Heart left ventricle (tissue), 16 donors: ENCODE measurements around the gene EVC2. TPM values are rescaled to one million over a fixed set of nuclear protein-coding genes. Genes with fewer than 3 reads are reported as not detected.

ENCODE experiments used
- ATAC-seq, 4 donors: fragments of 200-7000 bp; cut with Tn5 transposase; one replicate each; pipeline ENCODE4 v1.9.1; 2020 to 2022; ENCODE audit warnings: moderate library complexity in 4 of 4, mild to moderate bottlenecking in 3 of 4, moderate number of reproducible peaks in 1 of 4
- DNase-seq, 5 donors: peaks; one replicate each; pipeline ENCODE4 v3.0.0-alpha.2; 2020
- H3K27ac ChIP-seq, 12 donors: fragments of 200-600 bp; sonication (generic) in 4 of 12; one replicate each; pipeline versions ENCODE4 v1.5.0 to v1.8.0; 2016 to 2022; ENCODE audit warnings: mild to moderate bottlenecking in 2 of 12
- H3K27me3 ChIP-seq, 9 donors: fragments of 200-600 bp; sonication (generic) in 2 of 9; one replicate each; pipeline versions ENCODE4 v1.5.1 to v1.8.0; 2016 to 2022; ENCODE audit warnings: mild to moderate bottlenecking in 3 of 9
- H3K36me3 ChIP-seq, 9 donors: fragments of 200-600 bp; sonication (generic) in 2 of 9; one replicate each; pipeline versions ENCODE4 v1.5.0 to v1.8.0; 2018 to 2022; ENCODE audit warnings: mild to moderate bottlenecking in 2 of 9
- H3K4me1 ChIP-seq, 12 donors: fragments of 200-600 bp; sonication (generic) in 4 of 12; one replicate each; pipeline versions ENCODE4 v1.5.0 to v1.8.0; 2016 to 2022; ENCODE audit warnings: mild to moderate bottlenecking in 3 of 12
- H3K4me3 ChIP-seq, 12 donors: fragments of 200-600 bp; sonication (generic) in 4 of 12; one replicate each; pipeline versions ENCODE4 v1.5.0 to v1.8.0; 2017 to 2022; ENCODE audit warnings: mild to moderate bottlenecking in 9 of 12, moderate library complexity in 4 of 12
- H3K9me3 ChIP-seq, 12 donors: fragments of 200-600 bp; sonication (generic) in 4 of 12; one replicate each; pipeline versions ENCODE4 v1.5.0 to v1.8.0; 2016 to 2022; ENCODE audit warnings: mild to moderate bottlenecking in 1 of 12
- CTCF ChIP-seq, 12 donors: fragments of 200-600 bp; sonication (generic) in 4 of 12; IDR thresholded peaks; one replicate each; pipeline versions ENCODE4 v1.5.0 to v1.8.0; 2018 to 2022; ENCODE audit warnings: antibody characterized with exemption in 12 of 12, mild to moderate bottlenecking in 5 of 12
- POLR2A ChIP-seq, 2 donors: fragments of 450-650 bp; IDR thresholded peaks; one replicate each; pipeline ENCODE4 v1.6.1; 2017; ENCODE audit warnings: antibody characterized with exemption in 2 of 2, mild to moderate bottlenecking in 2 of 2, moderate library complexity in 2 of 2
- WGBS, 4 donors: extraction: QIAGEN DNeasy Blood & Tissue Kit in 2 of 4; methylation state at CpG; one replicate each; pipeline versions ENCODE4 v1.1.5 to v1.1.7; 2013 to 2018; 5-methylcytosine and 5-hydroxymethylcytosine counted together
- intact Hi-C, 10 donors: fragments of 100-400 bp; cut with DNase I; formaldehyde crosslinking; loops; one replicate each; pipeline versions ENCODE4 v1.11.1 to v1.14.2; 2022
- polyA plus RNA-seq, 2 donors: library from polyadenylated mRNA; stranded (reverse); fragments of 200-250 nt; gene quantifications; one replicate each; pipeline ENCODE4 v1.2.3, GENCODE V29; 2013
- total RNA-seq, 9 donors: library from RNA; depleted of rRNA in 2 of 9; stranded (reverse); fragments of >200 nt in 2 of 9; fragmentation: NEBNext Ultra II Directional in 3 of 9; extraction: Animal tissue kit (Norgen Biotek cat#: 25700) in 3 of 9; gene quantifications; one replicate each; pipeline versions ENCODE4 v1.1.0 to v1.2.4, GENCODE V29; 2016 to 2023
- donor health status: ischemic (EF 13 %, LVEDD 7.1; RV severe dilation, severe dysfunction).
- donor health status: healthy with polysubstance abuse.
- donor health status: DM: no; HTN: yes; CAD: no.
- donor health status: DM: no; HTN: no; CAD: no.
- donor health status: ischemic (EF 25% LVEDD 6.9; RV normal size, moderate dysfunction).
- donor health status: ischemic (EF 25% LVEDD 5.7; RV mildly dilated, moderate dysfunction).
- donor health status: healthy.
- donor health status: DM: yes; HTN: yes; CAD: no.
- donor health status: ischemic (EF 35%, LVEDD 5.7; RV mildly dilated, moderate dysfunction).
- donor health status: nonischemic (EF 11% LVEDD 7.7; RV severe dilation, severe dysfunction).
- donor health status: DM: yes; HTN: yes; CAD: no.
- donor health status: PGD.
- donor health status: ischemic (EF 29% LVEDD 5.4; RV normal size, mild dysfunction).
- donor health status: nonischemic (EF 23%, LVEDD 6.1; RV moderate dilation, normal function).

Gene EVC2
- total and polyA plus RNA-seq, 11 donors: 0.46 to 3.1 (median 0.95) TPM

DNA sequence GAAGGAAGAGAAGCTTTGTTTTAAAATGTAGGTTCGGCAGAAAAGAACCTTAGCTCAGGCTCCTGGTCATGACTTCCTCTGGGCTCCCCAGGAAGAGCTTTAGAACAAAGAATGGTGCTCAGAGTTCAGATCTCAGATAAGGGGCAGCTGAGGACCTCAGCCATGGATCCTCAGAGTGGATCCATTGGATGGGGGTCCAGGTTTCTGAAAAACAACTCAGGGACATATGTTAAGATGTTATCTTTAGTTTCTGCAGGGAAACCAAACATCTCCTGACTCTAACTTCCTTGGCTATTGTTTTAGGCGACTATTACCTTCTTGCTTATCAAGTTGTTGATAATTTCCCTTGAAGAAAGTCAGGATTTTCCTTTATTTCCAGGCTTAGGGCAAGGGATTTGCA lies 8.0 kb upstream of the EVC2 start:
- intact Hi-C loops: no loop called here
- Histone ChIP-seq H3K4me3 (no peak overlapping the region), H3K27me3 (peaks cover 0 to 8% (median 0%) of the 10 kb centered on the region in 9 donors), H3K36me3 (peaks cover 0 to 18% (median 0%) of the 10 kb centered on the region in 9 donors), H3K9me3 (peaks cover 0 to 20% (median 7%) of the 10 kb centered on the region in 12 donors), H3K27ac (no peak overlapping the region), H3K4me1 (peaks cover 0 to 11% (median 0%) of the 10 kb centered on the region in 12 donors)
- ATAC-seq (no peak), DNase-seq (no peak)
- 61 to 75% (median 72%) methylated on average over 2 of the region's 2 CpGs for WGBS, 4 donors
- TF ChIP-seq CTCF (IDR thresholded peaks at IDR 0.05): no peak
- TF ChIP-seq POLR2A (IDR thresholded peaks at IDR 0.05): no peak

GRCh38 chr4:5715357-5715756 lies 7.0 kb upstream of the EVC2 start:
- no peak overlapping the region for H3K27ac ChIP-seq
- WGBS, 4 donors: 47 to 72% (median 59%) methylated on average over 2 of the region's 2 CpGs
- H3K4me3 ChIP-seq: no peak overlapping the region
- intact Hi-C loops: no loop called here
- peaks cover 0 to 15% (median 2%) of the 10 kb centered on the region in 12 donors for H3K4me1 ChIP-seq
- no peak for DNase-seq
- H3K27me3 ChIP-seq: peaks cover 0 to 16% (median 0%) of the 10 kb centered on the region in 9 donors
- peaks cover 0 to 20% (median 7%) of the 10 kb centered on the region in 12 donors for H3K9me3 ChIP-seq
- peaks cover 0 to 11% (median 0%) of the 10 kb centered on the region in 9 donors for H3K36me3 ChIP-seq
- TF ChIP-seq POLR2A (IDR thresholded peaks at IDR 0.05) (no peak), CTCF (IDR thresholded peaks at IDR 0.05) (no peak)
- ATAC-seq: no peak

DNA sequence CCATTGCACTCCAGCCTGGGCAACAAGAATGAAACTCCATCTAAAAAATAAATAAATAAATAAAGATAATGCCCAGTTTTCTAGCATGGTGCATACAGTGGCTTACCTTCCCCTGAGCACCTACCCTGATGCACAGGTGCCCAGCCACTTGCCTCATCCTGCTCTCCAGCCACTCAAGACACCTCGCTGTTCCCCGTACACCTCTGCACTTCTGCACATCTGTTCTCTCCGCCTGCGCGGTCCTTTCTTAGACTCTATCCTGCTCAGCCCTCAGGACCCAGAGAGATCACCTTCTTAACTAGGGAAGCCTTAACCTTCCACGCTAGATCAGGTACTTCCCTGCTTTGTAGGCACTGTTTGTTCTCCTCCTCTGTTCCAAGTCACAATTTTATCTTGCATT lies 5.5 kb upstream of the EVC2 start:
- Histone ChIP-seq H3K27me3 (peaks cover 0 to 24% (median 3%) of the 10 kb centered on the region in 9 donors), H3K4me3 (no peak overlapping the region), H3K36me3 (peaks cover 0 to 8% (median 0%) of the 10 kb centered on the region in 9 donors), H3K27ac (no peak overlapping the region), H3K4me1 (peaks cover 0 to 24% (median 7%) of the 10 kb centered on the region in 12 donors), H3K9me3 (peaks cover 0 to 20% (median 7%) of the 10 kb centered on the region in 12 donors)
- no peak for DNase-seq
- no peak for TF ChIP-seq POLR2A (IDR thresholded peaks at IDR 0.05)
- TF ChIP-seq CTCF (IDR thresholded peaks at IDR 0.05): no peak
- intact Hi-C loops: no loop called here
- no peak for ATAC-seq
- 80 to 90% (median 86%) methylated on average over 6 of the region's 6 CpGs for WGBS, 4 donors

DNA sequence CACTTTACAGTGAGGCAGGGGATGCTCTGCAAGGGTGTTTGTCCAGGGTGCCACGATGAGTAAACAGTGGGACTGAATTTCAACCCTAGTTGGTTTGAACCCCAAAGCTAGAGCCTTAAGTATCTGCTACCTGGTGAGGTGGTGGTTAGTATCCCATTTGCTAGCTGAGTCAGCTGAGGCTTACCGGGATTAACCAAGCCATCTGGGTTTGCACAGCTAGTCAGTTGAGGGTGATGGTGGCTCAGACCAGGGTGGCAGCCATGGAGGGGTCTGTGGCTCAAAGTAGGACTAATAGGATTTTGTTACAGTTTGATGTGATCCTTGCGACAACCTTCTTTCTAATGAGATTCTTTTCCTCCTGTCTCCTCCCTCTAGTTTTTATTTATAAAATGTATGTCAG lies 4.6 kb upstream of the EVC2 start:
- Histone ChIP-seq H3K4me1 (peaks cover 0 to 33% (median 11%) of the 10 kb centered on the region in 12 donors), H3K4me3 (no peak overlapping the region), H3K27ac (no peak overlapping the region), H3K9me3 (peaks cover 0 to 20% (median 7%) of the 10 kb centered on the region in 12 donors), H3K27me3 (peaks cover 0 to 33% (median 6%) of the 10 kb centered on the region in 9 donors), H3K36me3 (peaks cover 0 to 8% (median 0%) of the 10 kb centered on the region in 9 donors)
- 83 to 97% (median 94%) methylated on average over 3 of the region's 3 CpGs for WGBS, 4 donors
- TF ChIP-seq CTCF (IDR thresholded peaks at IDR 0.05): no peak
- TF ChIP-seq POLR2A (IDR thresholded peaks at IDR 0.05): no peak
- no peak for DNase-seq
- no peak for ATAC-seq
- intact Hi-C loops: no loop called here
